Spleen (tissue), 11 donors: ENCODE results near the gene STAC. TPM values are rescaled to one million over a fixed set of nuclear protein-coding genes. Genes with fewer than 3 reads are reported as not detected.
"Not testable (repeated sequence)": the region's sequence is repeated elsewhere in the genome, so short reads cannot be mapped to it uniquely, and the experiment has no call there.

Experiments
- DNase-seq: peaks from one replicate; pipeline ENCODE4 v3.0.0-alpha.2; 2020
- H3K27ac ChIP-seq, 8 donors: fragments of 200-600 bp; sonication (generic) in 7 of 8; 1 replicate in 4 of 8; 2 replicates in 4 of 8; pipeline versions ENCODE4 v1.5.0 to v1.8.0; 2016 to 2021; ENCODE audit warnings: inconsistent platforms in 4 of 8, mild to moderate bottlenecking in 4 of 8, moderate library complexity in 1 of 8
- H3K27me3 ChIP-seq, 7 donors: fragments of 200-600 bp; sonication (generic) in 6 of 7; replicated peaks in 1 of 7; 1 replicate in 4 of 7; 2 replicates in 3 of 7; pipeline versions ENCODE4 v1.5.0 to v1.8.0; 2016 to 2021; ENCODE audit warnings: inconsistent platforms in 3 of 7, mild to moderate bottlenecking in 1 of 7
- H3K36me3 ChIP-seq, 6 donors: fragments of 200-600 bp; sonication (generic) in 5 of 6; 1 replicate in 4 of 6; 2 replicates in 2 of 6; pipeline versions ENCODE4 v1.5.0 to v1.8.0; 2016 to 2021; ENCODE audit warnings: inconsistent platforms in 2 of 6
- H3K4me1 ChIP-seq, 6 donors: fragments of 200-600 bp; sonication (generic) in 5 of 6; 1 replicate in 3 of 6; 2 replicates in 3 of 6; pipeline versions ENCODE4 v1.5.0 to v1.8.0; 2016 to 2021; ENCODE audit warnings: inconsistent platforms in 3 of 6
- H3K4me3 ChIP-seq, 8 donors: fragments of 200-600 bp; sonication (generic) in 7 of 8; 1 replicate in 4 of 8; 2 replicates in 4 of 8; pipeline versions ENCODE4 v1.5.0 to v1.8.0; 2016 to 2021; ENCODE audit warnings: inconsistent platforms in 4 of 8, mild to moderate bottlenecking in 4 of 8, moderate library complexity in 2 of 8
- H3K9me3 ChIP-seq, 8 donors: fragments of 200-600 bp; sonication (generic) in 7 of 8; 1 replicate in 4 of 8; 2 replicates in 4 of 8; pipeline versions ENCODE4 v1.5.0 to v1.8.0; 2016 to 2021; ENCODE audit warnings: inconsistent platforms in 4 of 8
- POLR2A ChIP-seq, 3 donors: fragments of 450-650 bp; IDR thresholded peaks; one replicate each; pipeline ENCODE4 v1.5.1; 2017; ENCODE audit warnings: antibody characterized with exemption in 3 of 3, mild to moderate bottlenecking in 1 of 3
- POLR2AphosphoS5 ChIP-seq, 3 donors: sonication (generic); formaldehyde crosslinking; IDR thresholded peaks; one replicate each; pipeline ENCODE4 v1.5.1; 2017; ENCODE audit warnings: antibody characterized with exemption in 3 of 3
- WGBS, 5 donors: extraction: QIAGEN DNeasy Blood & Tissue Kit in 3 of 5; methylation state at CpG; one replicate each; pipeline versions ENCODE4 v1.1.5 to v1.1.7; 2013 to 2018; 5-methylcytosine and 5-hydroxymethylcytosine counted together
- intact Hi-C: fragments of 100-400 bp; cut with DNase I; formaldehyde crosslinking; loops from one replicate; pipeline ENCODE4 v1.15.0; 2023; ENCODE audit warnings: low total_unique reads
- polyA plus RNA-seq, 3 donors: library from polyadenylated mRNA; stranded (reverse); fragments of 200-250 nt; gene quantifications; one replicate each; pipeline ENCODE4 v1.2.1, GENCODE V29; 2013
- total RNA-seq, 7 donors: library from RNA; depleted of rRNA in 3 of 7; stranded (reverse); fragments of >200 nt in 3 of 7; fragmentation: NEBNext Ultra II Directional in 4 of 7; extraction: Animal tissue kit (Norgen Biotek cat#: 25700) in 4 of 7; gene quantifications; one replicate each; pipeline versions ENCODE4 v1.1.0 to v1.2.1, GENCODE V29; 2016 to 2021
- TF ChIP-seq, protein P1 (sequence below), 11 experiments: fragments of 200-600 bp in 7 of 11; fragments of 450-650 bp in 4 of 11; sonication (generic) in 4 of 11; IDR thresholded peaks in 8 of 11; conservative IDR thresholded peaks in 3 of 11; 1 replicate in 7 of 11; 2 replicates in 4 of 11; pipeline versions ENCODE4 v1.4.0 to v1.8.0; 2016 to 2021; ENCODE audit warnings: antibody characterized with exemption in 11 of 11, inconsistent platforms in 4 of 11, mild to moderate bottlenecking in 1 of 11
- donor health status: healthy with polysubstance abuse.
- donor health status: DM: no; HTN: no; CAD: no; lungs with moderate emphysema.
- donor health status: DM: no; HTN: no; CAD: no.
- donor health status: Bipolar disorder and iron deficiency.
- donor health status: healthy.
- donor health status: DM: no; HTN: no; CAD: no.
- donor health status: DM: yes; HTN: yes; CAD: no.

STAC gene
- total and polyA plus RNA-seq, 10 donors = 0.08 to 2.9 (median 0.60) TPM

DNA sequence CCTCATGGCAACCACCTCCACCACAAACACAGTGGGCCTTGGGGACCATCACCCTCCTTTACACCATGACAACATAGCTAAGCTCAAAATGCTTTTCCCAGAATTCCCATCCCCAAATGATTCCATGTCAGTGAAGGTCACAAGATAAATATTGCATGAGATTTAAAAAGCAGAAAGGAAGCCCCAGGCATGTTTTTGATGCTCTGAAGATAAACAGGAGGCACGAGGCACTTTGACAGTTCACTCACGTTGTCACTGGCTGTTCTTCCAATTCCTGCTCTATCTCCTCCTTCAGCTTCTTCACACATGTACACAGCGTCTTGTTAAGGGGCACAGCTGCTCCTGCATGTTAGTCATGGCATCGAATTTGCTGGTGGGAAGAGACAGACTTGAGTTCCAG lies 180.4 kb downstream of the STAC start:
- intact Hi-C loops = no loop called here
- no peak for DNase-seq
- 59 to 83% (median 69%) methylated on average over 4 of the region's 4 CpGs for WGBS, 5 donors
- Histone ChIP-seq H3K27ac (no peak overlapping the region), H3K4me1 (no peaks in the 10 kb centered on the region), H3K4me3 (no peak overlapping the region), H3K27me3 (peaks cover 0 to 9% (median 0%) of the 10 kb centered on the region in 7 donors), H3K9me3 (no peaks in the 10 kb centered on the region), H3K36me3 (no peaks in the 10 kb centered on the region)
- TF ChIP-seq POLR2A (IDR thresholded peaks at IDR 0.05) (no peak), POLR2AphosphoS5 (IDR thresholded peaks at IDR 0.05) (no peak)
- TF ChIP-seq, protein P1, sequence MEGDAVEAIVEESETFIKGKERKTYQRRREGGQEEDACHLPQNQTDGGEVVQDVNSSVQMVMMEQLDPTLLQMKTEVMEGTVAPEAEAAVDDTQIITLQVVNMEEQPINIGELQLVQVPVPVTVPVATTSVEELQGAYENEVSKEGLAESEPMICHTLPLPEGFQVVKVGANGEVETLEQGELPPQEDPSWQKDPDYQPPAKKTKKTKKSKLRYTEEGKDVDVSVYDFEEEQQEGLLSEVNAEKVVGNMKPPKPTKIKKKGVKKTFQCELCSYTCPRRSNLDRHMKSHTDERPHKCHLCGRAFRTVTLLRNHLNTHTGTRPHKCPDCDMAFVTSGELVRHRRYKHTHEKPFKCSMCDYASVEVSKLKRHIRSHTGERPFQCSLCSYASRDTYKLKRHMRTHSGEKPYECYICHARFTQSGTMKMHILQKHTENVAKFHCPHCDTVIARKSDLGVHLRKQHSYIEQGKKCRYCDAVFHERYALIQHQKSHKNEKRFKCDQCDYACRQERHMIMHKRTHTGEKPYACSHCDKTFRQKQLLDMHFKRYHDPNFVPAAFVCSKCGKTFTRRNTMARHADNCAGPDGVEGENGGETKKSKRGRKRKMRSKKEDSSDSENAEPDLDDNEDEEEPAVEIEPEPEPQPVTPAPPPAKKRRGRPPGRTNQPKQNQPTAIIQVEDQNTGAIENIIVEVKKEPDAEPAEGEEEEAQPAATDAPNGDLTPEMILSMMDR (IDR thresholded peaks at IDR 0.05 in 8 of 11, conservative IDR thresholded peaks at IDR 0.05 in 3 of 11) = no peak

DNA sequence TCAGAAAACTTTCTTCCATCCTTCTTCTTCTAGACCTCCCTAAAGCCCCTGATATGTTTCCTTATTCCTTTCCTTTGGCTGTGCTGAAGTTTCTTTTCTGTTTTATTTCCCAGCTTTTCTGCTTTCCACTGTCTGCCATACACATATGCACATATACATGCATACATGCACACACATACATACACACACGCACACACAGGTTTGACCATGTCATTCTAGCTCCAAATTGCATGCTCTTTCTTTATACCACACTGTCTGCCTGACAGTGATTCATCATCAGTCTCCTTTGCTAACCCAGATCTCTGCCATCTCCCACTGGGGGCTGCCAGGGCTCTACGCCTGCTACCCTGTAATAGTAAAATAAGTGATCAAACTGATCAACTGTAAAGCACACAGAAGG lies 181.3 kb downstream of the STAC start:
- peaks cover 0 to 9% (median 0%) of the 10 kb centered on the region in 7 donors for H3K27me3 ChIP-seq
- H3K4me1 ChIP-seq = no peaks in the 10 kb centered on the region
- DNase-seq = no peak
- 75 to 94% (median 80%) methylated on average over 2 of the region's 2 CpGs for WGBS, 5 donors
- H3K9me3 ChIP-seq = peaks cover 0 to 5% (median 0%) of the 10 kb centered on the region in 8 donors
- TF ChIP-seq, protein P1 (IDR thresholded peaks at IDR 0.05 in 8 of 11, conservative IDR thresholded peaks at IDR 0.05 in 3 of 11) = no peak
- TF ChIP-seq POLR2A (IDR thresholded peaks at IDR 0.05) (no peak), POLR2AphosphoS5 (IDR thresholded peaks at IDR 0.05) (no peak)
- no peaks in the 10 kb centered on the region for H3K36me3 ChIP-seq
- intact Hi-C loops = no loop called here
- no peak overlapping the region for H3K4me3 ChIP-seq
- H3K27ac ChIP-seq = no peak overlapping the region

DNA sequence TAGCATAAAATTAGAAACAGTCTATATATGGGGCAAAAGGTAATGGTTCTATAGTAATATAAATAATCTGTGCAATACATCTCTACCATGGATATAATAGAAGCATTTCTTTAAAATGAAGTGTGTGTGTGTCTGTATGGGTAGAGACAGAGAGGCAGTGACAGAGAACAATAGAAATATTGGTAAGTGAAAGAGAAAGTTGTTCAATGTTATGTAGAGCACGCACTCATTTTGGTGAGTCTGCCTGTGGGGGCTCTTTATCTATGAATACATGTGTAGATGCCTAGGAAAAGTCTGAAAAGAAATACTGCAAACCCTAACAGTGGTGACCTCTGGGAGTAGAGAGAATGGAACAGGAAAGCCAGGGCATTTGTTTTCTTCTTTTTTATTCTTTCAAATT lies 182.6 kb downstream of the STAC start:
- TF ChIP-seq, protein P1 (IDR thresholded peaks at IDR 0.05 in 8 of 11, conservative IDR thresholded peaks at IDR 0.05 in 3 of 11) = no peak
- no peak for TF ChIP-seq POLR2A (IDR thresholded peaks at IDR 0.05)
- TF ChIP-seq POLR2AphosphoS5 (IDR thresholded peaks at IDR 0.05) = no peak
- Histone ChIP-seq H3K27ac (no peak overlapping the region), H3K4me3 (no peak overlapping the region), H3K27me3 (peaks cover 0 to 9% (median 0%) of the 10 kb centered on the region in 7 donors), H3K9me3 (peaks cover 0 to 16% (median 4%) of the 10 kb centered on the region in 8 donors), H3K36me3 (no peaks in the 10 kb centered on the region), H3K4me1 (no peaks in the 10 kb centered on the region)
- DNase-seq = no peak
- intact Hi-C loops = no loop called here
- 30 to 58% (median 44%) methylated on average over 1 of the region's 1 CpG for WGBS, 5 donors

DNA sequence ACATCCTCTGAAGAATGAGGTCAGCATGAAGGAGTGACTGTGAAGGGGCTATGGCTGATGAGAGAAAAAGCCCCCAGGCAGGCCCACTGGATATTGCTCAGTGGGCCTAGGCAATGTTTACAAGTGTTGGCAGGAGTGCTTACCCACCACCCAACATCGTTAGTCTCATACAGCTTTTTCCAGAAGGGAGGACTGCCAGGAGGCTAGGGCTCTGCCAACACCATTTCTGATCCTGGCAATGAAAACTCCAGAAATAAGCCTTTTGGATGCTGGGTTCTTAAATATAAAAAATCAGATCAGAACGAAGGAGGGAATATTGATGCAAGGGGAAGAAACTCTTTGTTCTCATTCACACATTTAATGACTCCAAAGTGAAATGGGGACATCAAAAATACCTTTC lies 194.9 kb downstream of the STAC start:
- no peaks in the 10 kb centered on the region for H3K27me3 ChIP-seq
- H3K36me3 ChIP-seq = no peaks in the 10 kb centered on the region
- peaks cover 0 to 67% (median 32%) of the 10 kb centered on the region in 8 donors for H3K9me3 ChIP-seq
- no peak for DNase-seq
- no peak for TF ChIP-seq POLR2A (IDR thresholded peaks at IDR 0.05)
- TF ChIP-seq POLR2AphosphoS5 (IDR thresholded peaks at IDR 0.05) = no peak
- TF ChIP-seq, protein P1 (IDR thresholded peaks at IDR 0.05 in 8 of 11, conservative IDR thresholded peaks at IDR 0.05 in 3 of 11) = no peak
- no peak overlapping the region for H3K27ac ChIP-seq
- WGBS, 5 donors = 62 to 83% (median 76%) methylated on average over 2 of the region's 2 CpGs
- no peaks in the 10 kb centered on the region for H3K4me1 ChIP-seq
- no peak overlapping the region for H3K4me3 ChIP-seq
- intact Hi-C loops = no loop called here

DNA sequence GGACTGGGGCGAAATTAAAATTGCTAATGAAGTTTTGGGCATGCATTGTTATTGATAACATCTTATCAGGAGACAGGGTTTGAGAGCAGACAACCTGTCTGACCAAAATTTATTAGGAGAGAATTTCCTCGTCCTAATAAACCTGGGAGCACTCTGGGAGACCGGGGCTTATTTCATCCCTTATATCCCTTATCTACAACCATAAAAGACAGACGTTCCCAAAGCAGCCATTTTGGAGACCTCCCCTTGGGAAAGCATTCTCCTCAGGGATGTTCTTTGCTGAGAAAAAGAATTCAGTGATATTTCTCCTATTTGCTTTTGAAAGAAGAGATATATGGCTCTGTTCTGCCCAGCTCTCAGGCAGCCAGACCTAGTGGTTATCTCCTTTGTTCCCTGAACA lies 198.1 kb downstream of the STAC start:
- intact Hi-C loops, H3K4me1 ChIP-seq, H3K27me3 ChIP-seq, DNase-seq, H3K36me3 ChIP-seq, H3K27ac ChIP-seq, H3K4me3 ChIP-seq: not testable (repeated sequence)
- WGBS, 5 donors = 78 to 86% (median 80%) methylated on average over 4 of the region's 4 CpGs
- H3K9me3 ChIP-seq = peaks cover 0 to 60% (median 29%) of the 10 kb centered on the region in 8 donors
